ENCODE data around the gene ARSB. TPM values are rescaled to one million over a fixed set of nuclear protein-coding genes. Genes with fewer than 3 reads are reported as not detected.
A peak's percentile ranks its signal among the peaks of the same experiment; 100 is the strongest.
"Not testable (repeated sequence)": the region's sequence is repeated elsewhere in the genome, so short reads cannot be mapped to it uniquely, and the experiment has no call there.

The ARSB gene
- total RNA-seq, 2 experiments from 2014 or later, result 9.2 TPM

DNA sequence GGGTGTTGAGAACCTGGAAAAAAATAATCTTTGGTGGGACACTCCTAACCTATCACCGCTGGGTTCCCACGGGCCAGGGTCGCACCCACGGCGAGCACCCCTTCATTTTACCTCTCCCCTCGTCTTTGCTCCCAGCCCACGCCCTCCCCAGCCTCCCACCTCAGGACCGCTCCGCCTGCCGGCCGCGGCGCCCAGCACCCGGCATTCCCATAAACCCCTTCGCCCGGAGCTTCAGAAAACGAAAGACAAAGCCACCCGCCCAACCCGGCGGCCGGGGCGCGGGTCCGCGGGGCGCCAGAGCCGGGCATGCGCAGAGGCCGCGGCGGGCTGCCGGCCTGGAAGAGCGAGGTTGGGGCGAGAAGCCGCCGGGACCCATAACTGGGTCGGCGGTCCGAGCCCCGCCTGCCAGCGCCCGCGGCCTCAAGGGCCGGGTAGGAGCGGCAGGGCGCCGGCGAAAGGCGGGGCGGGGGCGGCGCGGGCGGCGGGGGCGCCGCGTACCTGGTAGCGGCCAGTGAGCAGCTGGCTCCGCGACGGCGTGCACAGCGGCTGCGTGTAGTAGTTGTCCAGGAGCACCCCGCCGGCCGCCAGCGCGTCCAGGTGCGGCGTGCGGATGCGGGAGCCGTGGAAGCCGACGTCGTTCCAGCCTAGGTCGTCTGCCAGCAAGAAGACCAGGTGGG, 533 bp downstream of the ARSB start:
- intact Hi-C loops (cut with micrococcal nuclease; ENCODE audit: unreplicated experiment), result loop anchor here (1.0 to 10.0 kb wide), 6 partner anchors 149 to 624 kb away; partner anchors contain the start of genes JMY, LHFPL2 and SCAMP1
- POLR2A ChIA-PET, result interaction anchor here (0.5 to 1.7 kb wide), 9 partner anchors 10 to 627 kb away, joined by 3 to 5 read pairs (median 3); no protein-coding TSS in a partner anchor

DNA sequence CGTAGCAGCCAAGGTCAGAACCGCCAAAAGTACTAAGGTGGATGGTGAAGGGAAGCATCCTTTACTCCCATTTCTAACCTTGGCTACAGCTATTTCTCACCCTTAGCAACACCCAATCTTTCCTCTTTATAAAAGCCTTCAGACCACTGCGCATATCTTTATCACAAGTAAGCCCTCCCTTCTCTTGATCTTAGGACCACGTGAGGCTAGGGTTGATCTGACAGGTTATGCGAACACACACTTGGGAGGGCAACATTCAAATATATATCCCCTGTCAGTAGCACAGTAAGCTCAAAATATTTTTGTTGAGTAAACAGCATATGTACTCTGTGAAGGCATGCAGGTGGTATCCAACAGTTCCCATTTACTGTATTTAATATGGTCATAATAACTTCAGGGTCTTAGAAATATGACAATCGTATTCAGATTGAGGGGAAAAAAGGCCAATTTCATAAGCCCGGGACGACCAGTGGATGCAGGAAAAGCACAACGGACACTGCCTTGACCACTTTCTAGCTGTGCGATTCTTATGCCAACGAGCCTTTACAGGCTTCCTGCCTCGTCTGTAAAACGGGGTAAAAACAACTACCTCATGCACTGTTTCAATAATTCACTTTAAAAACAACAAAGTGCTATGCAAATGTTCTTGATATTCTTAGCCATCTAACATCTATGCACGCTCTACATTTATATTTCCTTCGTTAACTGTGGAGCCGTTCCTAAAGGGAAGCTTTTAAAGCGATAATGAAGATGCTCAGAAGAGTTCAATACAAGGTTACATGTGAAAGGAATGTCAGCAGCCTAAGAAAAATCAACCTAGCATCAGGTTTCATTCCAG, 1.3 kb downstream of the ARSB start:
- intact Hi-C loops (cut with micrococcal nuclease; ENCODE audit: unreplicated experiment), result loop anchor here (1.0 to 10.0 kb wide), 5 partner anchors 149 to 624 kb away; partner anchors contain the start of genes JMY, LHFPL2 and SCAMP1
- H3K4me2 ChIP-seq (ENCODE audit: low read length), result peak overlapping the region; percentile 87
- TSS peak; percentile 66 for BruUV-seq (replicated peaks)
- peak overlapping the region; percentile 75 for H3K4me3 ChIP-seq (ENCODE audit: low read depth, low read length, poor library complexity, severe bottlenecking)
- H3K9me3 ChIP-seq (ENCODE audit: low read length), result no peaks in the 10 kb centered on the region
- H3K36me3 ChIP-seq (ENCODE audit: insufficient read depth, low read length), result no peaks in the 10 kb centered on the region
- peak overlapping the region; percentile 87 for H2AFZ ChIP-seq (ENCODE audit: low read length)
- no peaks in the 10 kb centered on the region for H3K9me2 ChIP-seq (ENCODE audit: insufficient read depth, low read length)
- H3K27ac ChIP-seq (ENCODE audit: low read depth, low read length, poor library complexity, severe bottlenecking), result peak overlapping the region; percentile 88
- peak; percentile 55 for DNase-seq (ENCODE audit: low spot score)
- H3K4me1 ChIP-seq (ENCODE audit: insufficient read depth, low read length, poor library complexity, severe bottlenecking), result peaks cover 45% of the 10 kb centered on the region
- CTCF ChIA-PET (ENCODE audit: unreplicated experiment), result no interaction called here
- TF ChIP-seq EZH2phosphoT487 (IDR thresholded peaks at IDR 0.05; ENCODE audit: borderline replicate concordance, low read depth, low read length) (no peak), CTCF (conservative IDR thresholded peaks at IDR 0.05; ENCODE audit: low read length) (no peak)
- POLR2A ChIA-PET, result interaction anchor here (0.5 to 1.5 kb wide), 10 partner anchors 17 to 627 kb away, joined by 3 to 4 read pairs (median 3); no protein-coding TSS in a partner anchor
- no peaks in the 10 kb centered on the region for H4K20me1 ChIP-seq (ENCODE audit: insufficient read depth, low read length)
- H3K79me2 ChIP-seq (ENCODE audit: insufficient read depth, low read depth, low read length), result peaks cover 20% of the 10 kb centered on the region; the same call in 1 of the 2 replicates

More for the DNA sequence above, 533 bp downstream of the ARSB start:
- peak; percentile 88 for DNase-seq (ENCODE audit: low spot score)
- Histone ChIP-seq H3K4me1 (ENCODE audit: insufficient read depth, low read length, poor library complexity, severe bottlenecking) (peaks cover 40% of the 10 kb centered on the region), H2AFZ (ENCODE audit: low read length) (peak overlapping the region; percentile 87), H3K36me3 (ENCODE audit: insufficient read depth, low read length) (no peaks in the 10 kb centered on the region), H3K4me3 (ENCODE audit: low read depth, low read length, poor library complexity, severe bottlenecking) (peak overlapping the region; percentile 75), H3K9me3 (ENCODE audit: low read length) (no peaks in the 10 kb centered on the region), H3K27ac (ENCODE audit: low read depth, low read length, poor library complexity, severe bottlenecking) (peak overlapping the region; percentile 88), H3K9me2 (ENCODE audit: insufficient read depth, low read length) (no peaks in the 10 kb centered on the region), H4K20me1 (ENCODE audit: insufficient read depth, low read length) (no peaks in the 10 kb centered on the region), H3K4me2 (ENCODE audit: low read length) (peak overlapping the region; percentile 87), H3K79me2 (ENCODE audit: insufficient read depth, low read depth, low read length) (peaks cover 20% of the 10 kb centered on the region; the same call in 1 of the 2 replicates)
- CTCF ChIA-PET (ENCODE audit: unreplicated experiment), result interaction anchor here (0.6 kb wide), 1 partner anchor 79 kb away, joined by 5 read pairs; no protein-coding TSS in a partner anchor
- no TSS peak for BruUV-seq (replicated peaks)
- TF ChIP-seq CTCF (conservative IDR thresholded peaks at IDR 0.05; ENCODE audit: low read length) (peak; percentile 33), EZH2phosphoT487 (IDR thresholded peaks at IDR 0.05; ENCODE audit: borderline replicate concordance, low read depth, low read length) (no peak)

DNA sequence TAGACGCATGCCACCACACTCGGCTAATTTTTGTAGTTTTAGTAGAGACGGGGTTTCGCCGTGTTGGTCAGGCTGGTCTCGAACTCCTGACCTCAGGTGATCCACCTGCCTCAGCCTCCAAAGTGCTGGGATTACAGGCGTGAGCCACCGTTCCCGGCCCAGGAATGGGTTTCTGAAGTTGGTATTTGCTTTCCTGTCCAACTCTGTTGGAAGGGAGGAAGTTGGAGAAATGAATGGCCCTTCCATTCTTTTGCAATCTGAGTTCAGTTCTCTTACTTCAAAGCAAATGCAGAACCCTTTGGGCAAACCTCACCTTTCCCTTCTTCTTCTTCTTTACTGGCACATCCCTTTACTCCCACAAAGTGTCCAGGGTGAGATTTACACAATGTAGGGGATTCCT, 1.9 kb downstream of the ARSB start:
- Histone ChIP-seq H3K27ac (ENCODE audit: low read depth, low read length, poor library complexity, severe bottlenecking) (peak overlapping the region; percentile 88), H3K4me1 (ENCODE audit: insufficient read depth, low read length, poor library complexity, severe bottlenecking) (peaks cover 47% of the 10 kb centered on the region), H3K4me2 (ENCODE audit: low read length) (peak overlapping the region; percentile 87), H3K4me3 (ENCODE audit: low read depth, low read length, poor library complexity, severe bottlenecking) (peak overlapping the region; percentile 75), H2AFZ (ENCODE audit: low read length) (peak overlapping the region; percentile 87), H3K79me2 (ENCODE audit: insufficient read depth, low read depth, low read length) (peaks cover 20% of the 10 kb centered on the region; the same call in 1 of the 2 replicates)
- POLR2A ChIA-PET, result interaction anchor here (0.5 to 1.0 kb wide), 3 partner anchors 16 to 264 kb away, joined by 3 read pairs; no protein-coding TSS in a partner anchor
- H3K9me3 ChIP-seq (ENCODE audit: low read length); BruUV-seq (replicated peaks); DNase-seq (ENCODE audit: low spot score); H4K20me1 ChIP-seq (ENCODE audit: insufficient read depth, low read length); H3K9me2 ChIP-seq (ENCODE audit: insufficient read depth, low read length); H3K36me3 ChIP-seq (ENCODE audit: insufficient read depth, low read length); CTCF ChIA-PET (ENCODE audit: unreplicated experiment): not testable (repeated sequence)
- intact Hi-C loops (cut with micrococcal nuclease; ENCODE audit: unreplicated experiment), result loop anchor here (5.0 to 10.0 kb wide), 2 partner anchors 254 to 338 kb away; partner anchors contain the start of genes JMY and LHFPL2

All from OCI-LY7 (cell line).